Right atrium auricular region (tissue), 2 donors: Measurements from ENCODE around the gene FLAD1. TPM values are rescaled to one million over a fixed set of nuclear protein-coding genes. Genes with fewer than 3 reads are reported as not detected.

Source experiments
- DNase-seq: peaks from one replicate; pipeline ENCODE4 v3.0.0-alpha.2; 2019; ENCODE audit warnings: low spot score
- H3K27ac ChIP-seq, 2 donors: fragments of 200-600 bp; sonication (generic); 1 replicate in 1 of 2; 2 replicates in 1 of 2; pipeline ENCODE4 v1.5.1; 2016 to 2019
- H3K27me3 ChIP-seq, 2 donors: fragments of 200-600 bp; sonication (generic); one replicate each; pipeline versions ENCODE4 v1.5.1 to v1.6.0; 2017 to 2019
- H3K36me3 ChIP-seq: fragments of 200-600 bp; sonication (generic); one replicate; pipeline ENCODE4 v1.5.1; 2016
- H3K4me1 ChIP-seq, 2 donors: fragments of 200-600 bp; sonication (generic); one replicate each; pipeline versions ENCODE4 v1.5.1 to v1.6.0; 2017 to 2019
- H3K4me3 ChIP-seq, 2 donors: fragments of 200-600 bp; sonication (generic); 1 replicate in 1 of 2; 2 replicates in 1 of 2; pipeline ENCODE4 v1.5.1; 2017 to 2019; ENCODE audit warnings: mild to moderate bottlenecking in 1 of 2, moderate library complexity in 1 of 2
- H3K9me3 ChIP-seq, 2 donors: fragments of 200-600 bp; sonication (generic); one replicate each; pipeline ENCODE4 v1.5.1; 2019
- total RNA-seq, 2 donors: library from RNA; depleted of rRNA; stranded (reverse); fragments of >200 nt; gene quantifications; one replicate each; pipeline ENCODE4 v1.1.0, GENCODE V29; 2016
- TF ChIP-seq, protein P1 (sequence below), 2 donors: fragments of 200-600 bp; sonication (generic); IDR thresholded peaks; one replicate each; pipeline ENCODE4 v1.5.1; 2019; ENCODE audit warnings: antibody characterized with exemption in 2 of 2

The FLAD1 gene
- total RNA-seq, 2 donors from 2014 or later, result 19.5 to 24.8 TPM

DNA sequence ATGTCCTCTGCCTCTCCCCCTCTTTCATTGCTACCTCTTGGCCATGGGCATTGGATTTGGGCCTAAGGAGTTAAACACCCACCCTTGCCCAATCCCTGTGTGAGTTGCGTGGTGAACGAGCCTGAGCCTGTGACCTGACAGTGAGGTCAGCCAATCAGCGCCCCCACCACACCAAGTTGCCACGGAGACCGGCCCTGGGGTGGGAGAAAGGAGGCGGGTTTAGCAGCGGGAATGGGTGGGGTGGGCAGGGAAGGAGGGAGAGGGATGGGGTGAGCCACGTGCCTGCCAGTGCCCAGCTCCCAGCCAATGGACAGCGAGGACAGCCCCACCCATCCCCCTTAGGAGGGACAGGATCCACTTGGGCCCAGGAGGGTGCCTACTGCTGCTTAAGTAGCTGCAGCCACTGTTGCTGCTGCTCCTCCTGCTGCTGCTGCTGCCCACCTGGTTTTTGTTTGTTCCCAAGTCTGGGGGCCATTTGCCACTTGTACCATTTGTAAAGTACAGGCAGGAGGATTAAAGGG lies 28.9 kb downstream of the FLAD1 start:
- H3K4me3 ChIP-seq, result no peak overlapping the region
- DNase-seq, result peak; percentile 89
- H3K4me1 ChIP-seq, result peaks cover 0 to 71% of the 10 kb centered on the region in 2 donors
- H3K27me3 ChIP-seq, result no peaks in the 10 kb centered on the region
- no peaks in the 10 kb centered on the region for H3K9me3 ChIP-seq
- peak overlapping the region; percentile 32 to 40 for H3K27ac ChIP-seq
- peaks cover 26% of the 10 kb centered on the region for H3K36me3 ChIP-seq
- TF ChIP-seq, protein P1, sequence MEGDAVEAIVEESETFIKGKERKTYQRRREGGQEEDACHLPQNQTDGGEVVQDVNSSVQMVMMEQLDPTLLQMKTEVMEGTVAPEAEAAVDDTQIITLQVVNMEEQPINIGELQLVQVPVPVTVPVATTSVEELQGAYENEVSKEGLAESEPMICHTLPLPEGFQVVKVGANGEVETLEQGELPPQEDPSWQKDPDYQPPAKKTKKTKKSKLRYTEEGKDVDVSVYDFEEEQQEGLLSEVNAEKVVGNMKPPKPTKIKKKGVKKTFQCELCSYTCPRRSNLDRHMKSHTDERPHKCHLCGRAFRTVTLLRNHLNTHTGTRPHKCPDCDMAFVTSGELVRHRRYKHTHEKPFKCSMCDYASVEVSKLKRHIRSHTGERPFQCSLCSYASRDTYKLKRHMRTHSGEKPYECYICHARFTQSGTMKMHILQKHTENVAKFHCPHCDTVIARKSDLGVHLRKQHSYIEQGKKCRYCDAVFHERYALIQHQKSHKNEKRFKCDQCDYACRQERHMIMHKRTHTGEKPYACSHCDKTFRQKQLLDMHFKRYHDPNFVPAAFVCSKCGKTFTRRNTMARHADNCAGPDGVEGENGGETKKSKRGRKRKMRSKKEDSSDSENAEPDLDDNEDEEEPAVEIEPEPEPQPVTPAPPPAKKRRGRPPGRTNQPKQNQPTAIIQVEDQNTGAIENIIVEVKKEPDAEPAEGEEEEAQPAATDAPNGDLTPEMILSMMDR (IDR thresholded peaks at IDR 0.05), result no peak

- H3K4me1 ChIP-seq, result peaks cover 0 to 69% of the 10 kb centered on the region in 2 donors
- peak overlapping the region; percentile 29 to 40 for H3K27ac ChIP-seq
Observed at GRCh38 chr1:155012776-155013602, 29.8 kb downstream of the FLAD1 start.

GRCh38 chr1:155013632-155014031 lies 30.5 kb downstream of the FLAD1 start:
- TF ChIP-seq, protein P1 (IDR thresholded peaks at IDR 0.05), result no peak
- Histone ChIP-seq H3K9me3 (no peaks in the 10 kb centered on the region), H3K27me3 (no peaks in the 10 kb centered on the region), H3K4me1 (peaks cover 0 to 69% of the 10 kb centered on the region in 2 donors), H3K4me3 (no peak overlapping the region), H3K27ac (peak overlapping the region in 1 of 2 donors; percentile 40), H3K36me3 (peaks cover 26% of the 10 kb centered on the region)
- no peak for DNase-seq

More at GRCh38 chr1:155012776-155013602, 29.8 kb downstream of the FLAD1 start:
- no peak for DNase-seq
- H3K27me3 ChIP-seq, result no peaks in the 10 kb centered on the region
- H3K9me3 ChIP-seq, result no peaks in the 10 kb centered on the region
- TF ChIP-seq, protein P1 (IDR thresholded peaks at IDR 0.05), result no peak
- H3K4me3 ChIP-seq, result no peak overlapping the region
- peaks cover 26% of the 10 kb centered on the region for H3K36me3 ChIP-seq

DNA sequence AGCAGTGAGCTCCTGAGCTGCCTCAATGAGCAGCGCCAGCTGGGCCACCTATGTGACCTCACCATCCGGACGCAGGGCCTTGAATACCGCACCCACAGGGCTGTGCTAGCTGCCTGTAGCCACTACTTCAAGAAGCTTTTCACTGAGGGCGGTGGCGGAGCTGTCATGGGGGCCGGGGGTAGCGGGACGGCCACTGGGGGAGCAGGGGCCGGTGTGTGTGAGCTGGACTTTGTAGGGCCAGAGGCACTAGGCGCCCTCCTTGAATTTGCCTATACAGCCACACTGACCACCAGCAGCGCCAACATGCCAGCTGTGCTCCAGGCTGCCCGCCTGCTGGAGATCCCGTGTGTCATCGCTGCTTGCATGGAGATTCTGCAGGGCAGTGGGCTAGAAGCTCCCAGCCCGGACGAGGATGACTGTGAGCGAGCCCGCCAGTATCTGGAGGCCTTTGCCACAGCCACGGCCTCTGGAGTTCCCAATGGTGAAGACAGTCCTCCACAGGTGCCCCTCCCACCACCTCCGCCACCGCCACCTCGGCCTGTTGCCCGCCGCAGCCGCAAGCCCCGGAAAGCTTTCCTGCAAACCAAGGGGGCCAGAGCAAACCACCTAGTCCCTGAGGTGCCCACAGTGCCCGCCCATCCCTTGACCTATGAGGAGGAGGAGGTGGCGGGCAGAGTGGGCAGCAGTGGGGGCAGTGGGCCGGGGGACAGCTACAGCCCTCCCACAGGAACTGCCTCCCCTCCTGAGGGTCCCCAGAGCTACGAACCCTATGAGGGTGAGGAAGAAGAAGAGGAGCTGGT lies 31.8 kb downstream of the FLAD1 start:
- DNase-seq, result no peak
- no peak overlapping the region for H3K4me3 ChIP-seq
- H3K4me1 ChIP-seq, result peaks cover 0 to 59% of the 10 kb centered on the region in 2 donors
- TF ChIP-seq, protein P1 (IDR thresholded peaks at IDR 0.05), result no peak
- H3K36me3 ChIP-seq, result peaks cover 26% of the 10 kb centered on the region
- H3K27ac ChIP-seq, result no peak overlapping the region
- no peaks in the 10 kb centered on the region for H3K9me3 ChIP-seq
- no peaks in the 10 kb centered on the region for H3K27me3 ChIP-seq

GRCh38 chr1:155015527-155016230 lies 32.5 kb downstream of the FLAD1 start:
- no peak for DNase-seq
- Histone ChIP-seq H3K4me1 (peaks cover 0 to 52% of the 10 kb centered on the region in 2 donors), H3K4me3 (no peak overlapping the region), H3K9me3 (no peaks in the 10 kb centered on the region), H3K27me3 (no peaks in the 10 kb centered on the region), H3K27ac (no peak overlapping the region), H3K36me3 (peaks cover 26% of the 10 kb centered on the region)
- TF ChIP-seq, protein P1 (IDR thresholded peaks at IDR 0.05), result no peak
